Erythroblast (primary cell): ENCODE data around the gene DNAJC17.
A peak's percentile ranks its signal among the peaks of the same experiment; 100 is the strongest.

Experiments used
- DNase-seq, 2 experiments: peaks; one replicate each; lab custom pipeline; 2025; lab: John Stamatoyannopoulos, UW
- GATA1 ChIP-seq: IDR thresholded peaks from 2 replicates; pipeline ENCODE4 v1.6.1; 2011; ENCODE audit warnings: low read depth, mild to moderate bottlenecking, control low read depth, low read length, moderate library complexity
- POLR2A ChIP-seq: IDR thresholded peaks from 2 replicates; pipeline ENCODE4 v1.6.1; 2011; ENCODE audit warnings: mild to moderate bottlenecking, low read length

The DNAJC17 gene

DNA sequence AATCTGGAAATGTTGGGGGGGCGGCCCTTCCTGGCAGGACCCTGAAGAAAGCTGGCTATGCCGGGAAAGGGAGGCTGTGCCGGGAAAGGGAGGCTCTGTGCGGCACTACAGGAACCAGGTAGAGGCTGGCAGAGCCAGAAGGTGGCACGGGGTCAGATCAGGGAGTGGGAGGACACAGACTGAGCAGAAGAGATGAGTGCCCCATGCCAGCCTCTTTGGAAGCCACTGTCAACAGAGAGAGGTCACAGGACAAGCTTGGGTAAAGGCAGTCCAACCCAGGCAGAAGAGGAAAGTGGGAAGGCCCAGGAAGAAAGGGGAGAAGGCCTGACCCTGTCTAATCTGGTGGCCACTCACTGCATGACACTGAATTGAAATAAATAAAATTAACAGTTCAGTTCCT is 36.0 kb downstream of the DNAJC17 start:
- DNase-seq = no peak

DNA sequence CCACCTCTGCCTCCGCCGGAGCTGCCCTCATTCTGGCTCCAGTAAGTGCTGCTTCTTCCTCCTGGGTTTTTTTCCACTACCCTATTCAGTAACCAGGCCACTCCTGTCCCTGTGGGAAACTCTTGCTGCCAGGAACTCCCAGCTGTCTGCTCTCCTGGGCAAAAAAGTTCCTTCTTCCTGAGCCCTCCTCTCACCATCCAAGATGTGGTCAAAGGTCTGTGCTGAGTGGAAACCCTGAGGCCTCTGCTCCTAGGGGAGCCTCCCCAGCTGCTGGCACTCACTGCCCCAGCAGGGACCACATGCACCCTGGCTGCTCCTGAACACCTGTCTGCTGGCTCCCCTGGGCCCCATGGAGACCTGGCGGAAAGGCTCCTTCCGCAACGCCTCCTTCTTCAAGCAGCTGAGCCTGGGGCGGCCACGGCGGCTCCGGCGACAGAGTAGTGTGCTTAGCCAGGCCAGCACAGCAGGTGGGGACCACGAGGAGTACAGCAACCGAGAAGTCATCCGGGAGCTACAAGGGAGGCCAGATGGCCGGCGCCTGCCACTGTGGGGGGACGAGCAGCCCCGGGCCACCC is 37.0 kb downstream of the DNAJC17 start:
- TF ChIP-seq POLR2A = no peak
- no peak for DNase-seq

More for the DNA sequence above, 36.0 kb downstream of the DNAJC17 start:
- TF ChIP-seq POLR2A (no peak), GATA1 (no peak)

DNA sequence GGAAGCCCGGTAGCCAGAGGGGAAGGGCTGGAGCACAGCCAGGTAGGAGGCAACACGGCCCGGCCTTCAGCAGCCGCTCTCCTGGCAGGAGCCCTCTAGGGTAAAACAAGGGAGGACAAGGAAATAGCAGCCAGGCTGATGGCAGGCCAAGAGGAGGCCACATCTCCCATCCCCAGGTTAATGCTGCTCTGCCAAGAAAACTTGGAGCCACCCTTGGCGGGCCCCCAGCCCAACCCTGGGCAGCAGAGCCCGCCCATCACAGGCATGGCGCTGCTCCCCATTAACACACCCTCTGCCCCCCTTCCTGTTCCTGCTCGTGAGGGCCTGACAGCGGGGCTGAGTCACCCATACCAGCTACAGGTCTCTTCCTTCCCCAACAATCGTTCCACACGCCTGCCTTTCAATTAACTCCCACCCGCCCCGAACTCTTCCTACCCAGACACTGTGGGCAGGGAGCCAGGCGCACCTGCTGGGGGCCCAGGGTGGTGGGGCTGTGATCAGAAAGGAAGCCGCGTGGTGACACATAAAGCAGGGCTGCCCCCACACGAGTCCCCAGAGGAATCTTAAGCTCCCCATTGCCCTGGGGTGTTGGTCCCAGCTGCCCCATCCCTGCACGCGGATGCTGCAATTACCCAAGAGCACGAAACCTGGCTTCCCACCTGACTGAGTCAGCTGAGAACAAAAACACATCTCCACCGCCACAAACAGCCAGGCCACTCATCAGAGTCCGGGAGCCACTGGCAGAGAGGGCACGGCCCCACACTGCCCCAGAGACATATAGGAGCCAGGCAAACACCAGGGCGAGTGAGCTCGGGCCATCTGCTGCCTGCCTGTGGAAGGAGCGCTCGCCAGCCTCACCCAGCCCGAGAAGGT is 37.8 kb downstream of the DNAJC17 start, which contains the start of gene C15orf62:
Gene C15orf62 (plus strand): TSS at position 707 of the 873 bp plus-strand sequence. CDS start 516 bp downstream, outside the sequence.
- TF ChIP-seq GATA1 (no peak), POLR2A (no peak)
- DNase-seq = peak; percentile 73 to 83

DNA sequence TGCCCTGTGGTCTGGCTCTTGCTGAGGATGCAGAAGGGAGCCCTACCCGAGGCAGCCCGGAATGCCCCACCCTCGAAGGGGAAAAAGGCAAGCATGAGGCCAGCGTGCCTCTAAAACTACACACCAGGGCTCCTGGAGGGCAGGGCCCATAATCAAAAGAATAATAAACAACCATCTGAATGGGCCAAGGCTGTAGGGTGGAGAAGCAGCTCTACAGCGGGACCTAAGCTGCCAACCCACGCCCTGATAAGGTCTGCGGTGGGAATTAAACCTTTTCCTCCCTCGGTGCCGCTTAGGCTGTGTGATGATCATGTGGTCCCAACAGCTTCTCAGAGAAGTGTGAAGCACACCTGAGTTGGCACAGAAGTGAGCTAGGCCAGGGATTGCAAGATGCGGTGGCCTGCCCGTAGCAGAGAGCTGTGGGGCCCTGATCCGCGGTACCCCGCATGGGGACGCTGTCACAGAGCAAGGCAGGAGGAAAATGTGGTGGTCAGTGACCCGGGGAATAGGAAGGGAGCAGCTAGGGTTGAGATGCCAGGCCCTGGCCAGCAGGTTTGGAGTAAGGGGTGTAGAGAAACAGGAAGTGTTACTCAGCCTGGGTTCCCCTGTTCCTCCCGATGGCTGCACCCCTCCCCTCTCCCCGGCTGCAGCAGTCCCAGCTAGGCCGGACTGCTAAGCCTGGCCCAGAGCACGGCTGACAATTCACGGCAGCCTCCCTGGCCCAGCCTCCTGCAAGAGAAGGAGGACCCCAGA is 38.6 kb downstream of the DNAJC17 start:
- TF ChIP-seq GATA1 (no peak), POLR2A (no peak)
- peak; percentile 51 to 56 for DNase-seq

DNA sequence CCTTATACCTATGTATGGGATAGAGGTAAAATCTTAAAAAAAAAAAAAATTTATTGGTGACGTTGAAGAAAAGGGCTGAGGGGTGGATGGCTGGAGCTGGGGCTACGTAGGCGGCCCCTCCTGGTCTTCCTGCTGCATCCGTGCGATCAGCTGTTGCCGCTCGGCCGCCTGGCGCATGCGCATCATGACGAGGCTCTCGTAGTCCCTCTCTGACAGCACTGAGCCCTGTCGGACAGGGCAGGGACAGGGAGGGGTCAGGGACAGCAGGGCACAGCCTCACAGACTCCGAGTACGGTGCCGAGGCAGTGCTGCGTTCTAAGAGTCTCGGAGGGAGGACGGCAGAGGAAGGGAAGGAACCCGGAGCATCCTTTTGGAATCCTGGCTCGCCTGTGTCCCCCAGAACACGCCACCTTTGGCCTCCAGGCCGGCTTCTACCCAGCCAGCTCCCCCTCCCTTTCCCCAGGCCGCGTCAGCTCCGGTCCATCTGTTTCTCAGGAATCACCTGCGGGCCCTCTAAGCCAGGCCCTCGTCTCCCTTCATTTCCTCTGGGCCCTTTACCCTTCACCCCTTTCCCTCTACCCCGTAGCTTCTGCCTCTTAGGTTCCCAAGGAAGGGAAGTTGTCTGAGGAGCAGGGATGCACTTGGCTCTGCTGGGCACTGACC is 39.3 kb downstream of the DNAJC17 start:
- TF ChIP-seq GATA1 = no peak
- TF ChIP-seq POLR2A = no peak
- DNase-seq = no peak

DNA sequence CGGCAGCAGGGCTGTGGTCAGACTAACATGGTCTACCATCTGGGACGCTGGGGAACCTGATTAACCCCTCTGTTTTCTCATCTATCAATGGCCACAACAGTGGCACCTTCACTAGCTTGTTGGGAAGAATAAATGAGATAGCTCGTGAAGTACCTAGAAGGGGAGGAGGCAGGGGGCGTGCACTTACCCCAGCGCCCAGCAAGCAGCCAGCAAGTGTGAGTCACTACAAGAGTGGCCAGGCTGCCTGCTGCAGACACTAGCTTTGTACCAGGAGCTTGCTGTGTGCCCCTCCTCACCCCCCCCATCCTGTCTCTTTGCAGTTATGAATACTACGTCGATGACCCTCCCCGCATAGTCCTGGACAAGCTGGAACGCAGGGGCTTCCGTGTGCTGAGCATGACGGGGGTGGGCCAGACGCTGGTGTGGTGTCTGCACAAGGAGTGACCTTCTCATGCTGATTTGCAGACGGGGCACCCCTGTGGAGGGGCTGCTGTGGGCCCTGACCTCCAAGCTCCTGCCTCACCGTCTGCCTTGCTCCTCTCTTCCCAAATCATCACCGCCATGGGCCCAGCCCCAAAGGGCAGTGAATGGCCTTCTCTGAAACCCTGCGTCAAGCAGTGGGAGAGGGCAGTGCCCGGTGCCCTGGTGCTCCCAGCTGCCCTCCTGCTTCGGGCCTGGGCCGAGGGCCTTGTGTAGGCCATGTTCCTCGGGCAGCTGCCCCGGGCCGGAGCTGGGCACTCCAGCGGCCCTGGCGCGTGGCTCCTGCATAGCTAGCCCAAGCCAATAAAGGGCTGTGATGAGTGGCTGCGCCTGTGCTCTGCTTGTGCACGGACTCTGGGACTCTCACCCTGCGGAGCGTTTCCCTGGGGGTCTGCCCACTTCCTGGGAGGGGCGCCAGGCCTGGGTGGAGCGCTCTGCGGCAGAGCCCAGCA is 40.1 kb downstream of the DNAJC17 start:
- peak; percentile 54 to 60 for DNase-seq

DNA sequence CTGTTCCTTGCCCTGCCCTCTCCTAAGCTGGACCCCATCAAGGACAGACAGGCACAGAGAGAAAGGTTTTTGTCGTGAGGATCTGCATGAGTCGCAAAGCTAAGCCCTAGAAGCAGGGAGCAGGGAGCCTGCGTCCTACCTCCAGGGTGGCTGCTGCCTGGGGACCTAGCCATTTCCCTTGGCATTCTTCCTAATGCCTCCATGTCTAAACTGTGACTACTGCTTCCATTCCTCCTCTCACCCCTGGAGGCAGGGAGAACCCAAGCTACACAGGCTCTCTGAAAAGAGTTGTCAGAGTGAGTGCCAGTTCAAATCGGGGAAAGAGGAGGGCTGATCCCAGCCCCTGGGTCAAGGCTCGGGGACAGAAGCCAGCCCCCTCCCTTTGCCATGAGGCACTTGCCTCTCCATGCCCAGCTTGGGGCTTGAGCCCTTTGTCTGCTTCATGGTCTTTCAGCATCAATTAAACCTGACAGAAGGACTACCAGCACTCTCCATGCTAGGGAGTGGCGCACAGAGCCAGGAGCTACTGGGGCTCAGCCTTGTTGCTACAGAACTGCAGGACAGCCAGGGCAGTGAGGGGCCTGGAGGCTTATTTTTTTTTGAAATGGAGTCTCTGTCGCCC is 41.0 kb downstream of the DNAJC17 start:
- TF ChIP-seq GATA1 (no peak), POLR2A (no peak)
- no peak for DNase-seq

More for the DNA sequence above, 40.1 kb downstream of the DNAJC17 start:
- no peak for TF ChIP-seq POLR2A
- no peak for TF ChIP-seq GATA1

DNA sequence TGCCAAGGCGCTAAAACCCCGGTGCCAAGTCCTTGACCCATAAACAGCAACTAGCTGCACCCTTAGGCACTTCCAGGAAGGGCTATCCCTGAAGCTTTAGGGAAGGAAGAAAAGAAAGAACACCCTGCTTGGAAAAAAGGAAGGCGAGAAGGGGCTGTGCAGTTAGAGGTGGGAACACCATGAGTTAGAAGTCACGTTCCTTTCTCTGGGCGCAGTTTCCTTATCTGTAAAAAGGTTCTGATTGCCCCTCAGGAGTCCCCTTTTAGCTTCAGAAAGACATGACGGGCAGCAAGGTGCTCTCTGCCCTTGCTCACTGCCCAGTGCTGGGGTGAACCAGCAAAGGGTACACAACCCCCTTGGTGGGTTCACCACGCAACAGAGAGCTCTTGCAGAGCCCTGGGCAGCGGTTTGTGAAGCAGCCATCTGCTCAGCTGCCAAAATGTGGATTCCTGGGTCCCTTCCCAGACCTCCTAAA is 42.6 kb downstream of the DNAJC17 start:
- DNase-seq = no peak
- TF ChIP-seq GATA1 (no peak), POLR2A (no peak)

DNA sequence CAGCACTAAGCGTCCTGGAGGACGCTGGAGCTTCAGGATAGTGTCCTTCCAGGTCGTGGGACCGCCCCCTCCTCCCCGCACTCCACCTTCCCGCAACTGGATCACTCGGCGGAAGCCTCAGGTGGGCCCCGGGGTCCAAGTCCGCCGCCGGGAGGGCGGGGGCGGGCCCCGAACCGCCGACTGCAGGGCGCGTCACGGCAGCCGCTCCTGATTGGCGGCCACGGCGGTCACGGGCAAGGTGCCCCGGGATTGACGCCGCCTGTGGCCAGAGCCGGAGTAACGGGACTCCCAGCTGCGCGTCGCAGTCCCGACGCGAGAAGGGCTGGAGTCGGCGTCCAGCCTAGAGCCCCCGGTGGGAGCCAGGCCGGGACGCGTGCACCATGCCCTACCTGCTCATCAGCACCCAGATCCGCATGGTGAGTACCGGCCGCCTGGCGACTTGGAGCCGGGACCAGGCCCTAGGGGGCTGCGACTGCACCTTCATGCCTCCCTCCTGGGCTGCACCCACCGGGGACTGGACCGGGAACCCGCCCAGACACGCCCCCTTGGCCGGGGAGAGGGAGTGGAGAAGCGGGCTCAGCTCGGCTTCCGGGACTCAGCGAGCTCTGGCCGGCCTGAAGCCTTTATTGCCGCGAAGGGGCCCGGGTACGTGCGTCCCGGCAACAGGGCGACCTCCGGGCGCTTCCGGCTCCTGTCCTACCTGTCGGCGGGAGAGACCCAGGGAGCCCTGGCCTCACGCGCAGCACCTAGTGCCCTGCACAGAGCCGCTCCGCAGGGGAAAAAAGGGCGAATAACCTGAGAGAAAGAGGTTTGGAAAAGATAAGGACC is 43.3 kb downstream of the DNAJC17 start, which contains the start of gene GCHFR:
Gene GCHFR (plus strand): TSS at position 268 of the 828 bp plus-strand sequence. CDS start 113 bp downstream, at position 381.
- TF ChIP-seq POLR2A (peak; percentile 23), GATA1 (no peak)
- DNase-seq = peak; percentile 87 to 89

DNA sequence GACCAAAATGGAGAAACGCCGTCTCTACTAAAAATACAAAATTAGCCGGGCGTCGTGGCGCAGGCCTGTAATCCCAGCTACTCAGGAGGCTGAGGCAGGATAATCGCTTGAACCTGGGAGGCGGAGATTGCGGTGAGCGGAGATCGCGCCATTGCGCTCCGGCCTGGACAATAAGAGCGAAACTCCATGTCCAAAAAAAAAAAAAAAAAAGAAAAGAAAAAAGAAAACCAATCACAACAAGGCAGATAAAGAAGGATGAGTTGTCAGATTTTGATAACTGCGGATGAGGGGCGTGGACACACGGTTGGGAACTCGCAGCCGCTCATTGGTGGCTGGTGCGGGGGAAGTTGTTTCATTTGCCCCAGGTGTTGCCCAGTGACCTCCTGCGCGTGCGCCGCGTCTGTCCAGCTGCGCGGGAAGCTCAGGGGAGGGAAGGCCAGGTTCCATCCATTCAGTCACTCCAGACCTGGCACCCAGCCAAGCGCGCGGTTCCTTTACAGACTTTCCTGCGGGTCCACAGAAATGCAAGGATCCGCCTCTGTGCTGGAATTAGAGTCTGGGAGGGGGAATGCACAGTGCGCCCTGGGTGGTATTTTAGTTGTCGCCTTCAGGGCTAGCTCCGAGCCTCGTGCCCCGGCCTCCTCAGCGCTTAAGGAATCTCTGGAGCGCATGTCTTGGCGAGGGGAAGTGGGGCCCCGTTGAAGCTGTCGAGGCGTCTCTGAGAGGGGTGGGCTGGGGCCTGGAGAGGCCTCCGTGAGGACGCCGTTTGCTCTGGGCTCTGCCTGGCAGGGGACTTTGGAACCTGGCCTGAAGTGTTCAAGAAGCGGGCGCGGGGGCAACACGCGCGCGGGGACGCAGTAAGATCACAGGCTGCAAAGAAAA is 44.1 kb downstream of the DNAJC17 start:
- TF ChIP-seq GATA1 (no peak), POLR2A (no peak)
- peak; percentile 74 to 76 for DNase-seq
